HEK293 (cell line): ENCODE results near the gene UNC119.

Experiments
- CTCF ChIA-PET: fragments of 350-600 bp; formaldehyde crosslinking; extraction: SDS; loops from one replicate; lab custom pipeline; 2021; ENCODE audit warnings: antibody characterized with exemption; lab: Yijun Ruan, JAX
- POLR2A ChIA-PET: fragments of 300-600 bp; formaldehyde crosslinking; extraction: SDS; loops from one replicate; lab custom pipeline; 2020; ENCODE audit warnings: antibody characterized with exemption, inconsistent platforms; lab: Yijun Ruan, JAX
- H3K27ac ChIP-seq: fragments of 200-500 bp; sonication (Bioruptor generic); 2 replicates; pipeline ENCODE4 v1.5.1; 2014; ENCODE audit warnings: low read depth, low read length, control low read depth, inconsistent platforms; ENCODE audit errors: extremely low read depth
- H3K36me3 ChIP-seq, 2 experiments: fragments of 200-500 bp in 1 of 2; sonication (Bioruptor generic) in 1 of 2; 1 replicate in 1 of 2; 2 replicates in 1 of 2; pipeline ENCODE4 v1.5.1; 2014 to 2017; ENCODE audit warnings: inconsistent platforms in 2 of 2, low read length in 2 of 2; ENCODE audit not compliant: control insufficient read depth in 2 of 2, insufficient read depth in 1 of 2
- H3K4me1 ChIP-seq: fragments of 200-500 bp; sonication (Bioruptor generic); 2 replicates; pipeline ENCODE4 v1.5.1; 2014; ENCODE audit warnings: mild to moderate bottlenecking, low read length, inconsistent platforms; ENCODE audit not compliant: control insufficient read depth, insufficient read depth
- H3K4me3 ChIP-seq: 2 replicates; pipeline ENCODE4 v1.5.1; 2011; ENCODE audit warnings: low read depth, mild to moderate bottlenecking, control low read depth, low read length, moderate library complexity
- H3K9me3 ChIP-seq: fragments of 200-500 bp; sonication (Bioruptor generic); 2 replicates; pipeline ENCODE4 v1.5.1; 2014; ENCODE audit warnings: low read depth, low read length, inconsistent platforms; ENCODE audit not compliant: control insufficient read depth, insufficient read depth
- GLI4 ChIP-seq: fragments of 450-650 bp; formaldehyde crosslinking; IDR thresholded peaks from 2 replicates; pipeline ENCODE4 v1.5.1; 2016; ENCODE audit warnings: missing biosample characterization, missing genetic modification characterization
- GLIS1 ChIP-seq: fragments of 450-650 bp; formaldehyde crosslinking; IDR thresholded peaks from 2 replicates; pipeline ENCODE4 v1.5.1; 2016; ENCODE audit warnings: missing biosample characterization, missing genetic modification characterization
- HOXD13 ChIP-seq: sonication (generic); formaldehyde crosslinking; IDR thresholded peaks from 2 replicates; pipeline ENCODE4 v1.8.0; 2022; ENCODE audit warnings: missing genetic modification reagents, borderline replicate concordance
- MEIS1 ChIP-seq: sonication (generic); formaldehyde crosslinking; IDR thresholded peaks from 2 replicates; pipeline ENCODE4 v1.8.1; 2022; ENCODE audit warnings: missing genetic modification reagents, mild to moderate bottlenecking, borderline replicate concordance
- PRDM1 ChIP-seq: fragments of 450-650 bp; formaldehyde crosslinking; IDR thresholded peaks from 2 replicates; pipeline ENCODE4; 2016; ENCODE audit warnings: missing biosample characterization, missing genetic modification characterization
- REPIN1 ChIP-seq: fragments of 450-650 bp; formaldehyde crosslinking; IDR thresholded peaks from 2 replicates; pipeline ENCODE4 v1.5.1; 2017; ENCODE audit warnings: missing biosample characterization, missing genetic modification characterization, low read depth
- WT1 ChIP-seq: fragments of 450-650 bp; formaldehyde crosslinking; IDR thresholded peaks from 2 replicates; pipeline ENCODE4 v1.5.1; 2016; ENCODE audit warnings: missing biosample characterization, missing genetic modification characterization
- ZNF155 ChIP-seq: fragments of 450-650 bp; formaldehyde crosslinking; IDR thresholded peaks from 2 replicates; pipeline ENCODE4 v1.5.1; 2016; ENCODE audit warnings: missing biosample characterization, missing genetic modification characterization
- ZNF280C ChIP-seq: fragments of 450-650 bp; formaldehyde crosslinking; IDR thresholded peaks from 2 replicates; pipeline ENCODE4 v1.5.1; 2016; ENCODE audit warnings: missing biosample characterization, missing genetic modification characterization
- ZNF335 ChIP-seq: fragments of 450-650 bp; formaldehyde crosslinking; conservative IDR thresholded peaks from 2 replicates; pipeline ENCODE4 v1.5.1; 2016; ENCODE audit warnings: missing biosample characterization, missing genetic modification characterization
- ZNF366 ChIP-seq: fragments of 450-650 bp; formaldehyde crosslinking; conservative IDR thresholded peaks from 2 replicates; pipeline ENCODE4 v1.5.1; 2016; ENCODE audit warnings: missing biosample characterization, missing genetic modification characterization
- ZNF626 ChIP-seq: fragments of 450-650 bp; sonication (Bioruptor Pico); formaldehyde crosslinking; IDR thresholded peaks from 2 replicates; pipeline ENCODE4 v1.5.1; 2018; ENCODE audit warnings: missing biosample characterization, missing genetic modification characterization, inconsistent platforms
- ZNF704 ChIP-seq: fragments of 450-650 bp; formaldehyde crosslinking; IDR thresholded peaks from 2 replicates; pipeline ENCODE4 v1.5.1; 2016; ENCODE audit warnings: missing biosample characterization, missing genetic modification characterization
- ZNF777 ChIP-seq: fragments of 450-650 bp; formaldehyde crosslinking; IDR thresholded peaks from 2 replicates; pipeline ENCODE4 v1.5.1; 2017; ENCODE audit warnings: missing biosample characterization, missing genetic modification characterization, borderline replicate concordance
- TF ChIP-seq, protein P1 (sequence below): fragments of 450-650 bp; IDR thresholded peaks from 2 replicates; pipeline ENCODE4 v1.5.1; 2018; ENCODE audit warnings: missing biosample characterization, missing genetic modification characterization
- TF ChIP-seq, protein P2 (sequence below): fragments of 450-650 bp; formaldehyde crosslinking; IDR thresholded peaks from 2 replicates; pipeline ENCODE4; 2016; ENCODE audit warnings: missing biosample characterization, missing genetic modification characterization
- TF ChIP-seq, protein P3 (sequence below): fragments of 450-650 bp; formaldehyde crosslinking; conservative IDR thresholded peaks from 2 replicates; pipeline ENCODE4 v1.5.1; 2016; ENCODE audit warnings: low read depth, missing biosample characterization, missing genetic modification characterization

Gene UNC119

GRCh38 chr17:28570716-28571360, 18.4 kb upstream of the UNC119 start (continued):
- TF ChIP-seq PRDM1 (tag by site-specific recombination) (peak; percentile 90), HOXD13 (CRISPR knock-in tag) (0 out of 2 replicates have a peak, but pooled peaks have one; percentile 58), ZNF335 (tag by site-specific recombination) (no peak; the same call in none of the 2 replicates)
- TF ChIP-seq, protein P1, sequence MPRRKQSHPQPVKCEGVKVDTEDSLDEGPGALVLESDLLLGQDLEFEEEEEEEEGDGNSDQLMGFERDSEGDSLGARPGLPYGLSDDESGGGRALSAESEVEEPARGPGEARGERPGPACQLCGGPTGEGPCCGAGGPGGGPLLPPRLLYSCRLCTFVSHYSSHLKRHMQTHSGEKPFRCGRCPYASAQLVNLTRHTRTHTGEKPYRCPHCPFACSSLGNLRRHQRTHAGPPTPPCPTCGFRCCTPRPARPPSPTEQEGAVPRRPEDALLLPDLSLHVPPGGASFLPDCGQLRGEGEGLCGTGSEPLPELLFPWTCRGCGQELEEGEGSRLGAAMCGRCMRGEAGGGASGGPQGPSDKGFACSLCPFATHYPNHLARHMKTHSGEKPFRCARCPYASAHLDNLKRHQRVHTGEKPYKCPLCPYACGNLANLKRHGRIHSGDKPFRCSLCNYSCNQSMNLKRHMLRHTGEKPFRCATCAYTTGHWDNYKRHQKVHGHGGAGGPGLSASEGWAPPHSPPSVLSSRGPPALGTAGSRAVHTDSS: no peak
- TF ChIP-seq, protein P2, sequence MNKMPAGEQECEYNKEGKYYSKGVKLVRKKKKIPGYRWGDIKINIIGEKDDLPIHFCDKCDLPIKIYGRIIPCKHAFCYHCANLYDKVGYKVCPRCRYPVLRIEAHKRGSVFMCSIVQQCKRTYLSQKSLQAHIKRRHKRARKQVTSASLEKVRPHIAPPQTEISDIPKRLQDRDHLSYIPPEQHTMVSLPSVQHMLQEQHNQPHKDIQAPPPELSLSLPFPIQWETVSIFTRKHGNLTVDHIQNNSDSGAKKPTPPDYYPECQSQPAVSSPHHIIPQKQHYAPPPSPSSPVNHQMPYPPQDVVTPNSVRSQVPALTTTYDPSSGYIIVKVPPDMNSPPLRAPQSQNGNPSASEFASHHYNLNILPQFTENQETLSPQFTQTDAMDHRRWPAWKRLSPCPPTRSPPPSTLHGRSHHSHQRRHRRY (tag by site-specific recombination): no peak

DNA sequence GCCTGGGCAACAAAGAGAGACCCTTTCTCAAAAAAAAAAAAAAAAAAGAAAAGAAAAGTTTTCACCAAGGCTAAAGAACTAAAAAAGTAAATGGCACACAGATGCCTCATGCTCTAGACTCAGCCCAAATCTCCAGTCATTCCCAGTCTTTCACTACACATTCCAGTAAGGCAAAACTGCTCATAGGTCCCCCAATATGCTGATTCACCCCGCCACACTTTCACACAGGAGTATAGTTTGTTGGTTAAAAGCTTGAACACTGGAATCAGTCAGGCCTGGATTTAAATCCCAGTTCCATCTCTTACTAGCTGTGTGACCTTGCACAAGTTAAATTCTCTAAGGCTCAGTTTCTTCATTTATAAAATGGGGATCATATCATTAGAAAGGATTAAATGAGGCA, 17.0 kb upstream of the UNC119 start:
- TF ChIP-seq REPIN1 (tag by site-specific recombination): no peak
- TF ChIP-seq ZNF155 (tag by site-specific recombination): no peak
- Histone ChIP-seq H3K4me1 (peaks cover 11% of the 10 kb centered on the region), H3K36me3 (peaks cover 32 to 53% of the 10 kb centered on the region in 2 experiments), H3K4me3 (no peak overlapping the region), H3K27ac (no peak overlapping the region), H3K9me3 (no peaks in the 10 kb centered on the region)
- ChIA-PET POLR2A (interaction anchor here (0.7 to 2.5 kb wide), 4 partner anchors 9 to 83 kb away, joined by 3 to 14 read pairs (median 4); no protein-coding TSS in a partner anchor), CTCF (interaction anchor here (0.6 to 4.5 kb wide), 5 partner anchors 9 to 79 kb away, joined by 3 to 26 read pairs (median 3); no protein-coding TSS in a partner anchor)

- H3K4me1 ChIP-seq: peaks cover 11% of the 10 kb centered on the region
- H3K9me3 ChIP-seq: no peaks in the 10 kb centered on the region
- CTCF ChIA-PET: no interaction called here
- H3K36me3 ChIP-seq: peaks cover 38 to 63% of the 10 kb centered on the region in 2 experiments
- H3K4me3 ChIP-seq: no peak overlapping the region
- POLR2A ChIA-PET: interaction anchor here (0.8 to 1.7 kb wide), 2 partner anchors 9 to 13 kb away, joined by 4 to 5 read pairs; partner anchors contain the start of gene ALDOC
- H3K27ac ChIP-seq: no peak overlapping the region
- no peak for TF ChIP-seq ZNF626 (tag by site-specific recombination)
- no peak for TF ChIP-seq ZNF280C (tag by site-specific recombination)
- no peak for TF ChIP-seq MEIS1
These were observed 15.2 kb upstream of the UNC119 start for GRCh38 chr17:28567604-28568003.

- CTCF ChIA-PET: interaction anchor here (0.6 kb wide), 1 partner anchor 25 kb away, joined by 3 read pairs; no protein-coding TSS in a partner anchor
- TF ChIP-seq, protein P3, sequence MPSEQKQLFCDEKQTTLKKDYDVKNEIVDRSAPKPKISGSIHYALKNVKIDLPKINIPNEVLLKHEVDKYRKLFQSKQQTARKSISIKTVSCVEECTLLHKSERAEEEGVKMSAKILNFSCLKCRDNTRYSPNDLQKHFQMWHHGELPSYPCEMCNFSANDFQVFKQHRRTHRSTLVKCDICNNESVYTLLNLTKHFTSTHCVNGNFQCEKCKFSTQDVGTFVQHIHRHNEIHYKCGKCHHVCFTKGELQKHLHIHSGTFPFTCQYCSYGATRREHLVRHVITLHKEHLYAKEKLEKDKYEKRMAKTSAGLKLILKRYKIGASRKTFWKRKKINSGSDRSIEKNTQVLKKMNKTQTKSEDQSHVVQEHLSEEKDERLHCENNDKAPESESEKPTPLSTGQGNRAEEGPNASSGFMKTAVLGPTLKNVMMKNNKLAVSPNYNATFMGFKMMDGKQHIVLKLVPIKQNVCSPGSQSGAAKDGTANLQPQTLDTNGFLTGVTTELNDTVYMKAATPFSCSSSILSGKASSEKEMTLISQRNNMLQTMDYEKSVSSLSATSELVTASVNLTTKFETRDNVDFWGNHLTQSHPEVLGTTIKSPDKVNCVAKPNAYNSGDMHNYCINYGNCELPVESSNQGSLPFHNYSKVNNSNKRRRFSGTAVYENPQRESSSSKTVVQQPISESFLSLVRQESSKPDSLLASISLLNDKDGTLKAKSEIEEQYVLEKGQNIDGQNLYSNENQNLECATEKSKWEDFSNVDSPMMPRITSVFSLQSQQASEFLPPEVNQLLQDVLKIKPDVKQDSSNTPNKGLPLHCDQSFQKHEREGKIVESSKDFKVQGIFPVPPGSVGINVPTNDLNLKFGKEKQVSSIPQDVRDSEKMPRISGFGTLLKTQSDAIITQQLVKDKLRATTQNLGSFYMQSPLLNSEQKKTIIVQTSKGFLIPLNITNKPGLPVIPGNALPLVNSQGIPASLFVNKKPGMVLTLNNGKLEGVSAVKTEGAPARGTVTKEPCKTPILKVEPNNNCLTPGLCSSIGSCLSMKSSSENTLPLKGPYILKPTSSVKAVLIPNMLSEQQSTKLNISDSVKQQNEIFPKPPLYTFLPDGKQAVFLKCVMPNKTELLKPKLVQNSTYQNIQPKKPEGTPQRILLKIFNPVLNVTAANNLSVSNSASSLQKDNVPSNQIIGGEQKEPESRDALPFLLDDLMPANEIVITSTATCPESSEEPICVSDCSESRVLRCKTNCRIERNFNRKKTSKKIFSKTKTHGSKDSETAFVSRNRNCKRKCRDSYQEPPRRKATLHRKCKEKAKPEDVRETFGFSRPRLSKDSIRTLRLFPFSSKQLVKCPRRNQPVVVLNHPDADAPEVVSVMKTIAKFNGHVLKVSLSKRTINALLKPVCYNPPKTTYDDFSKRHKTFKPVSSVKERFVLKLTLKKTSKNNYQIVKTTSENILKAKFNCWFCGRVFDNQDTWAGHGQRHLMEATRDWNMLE (tag by site-specific recombination): no peak
- TF ChIP-seq ZNF366: no peak
- no peak for TF ChIP-seq GLIS1 (tag by site-specific recombination)
- no peak for TF ChIP-seq ZNF704 (tag by site-specific recombination)
- TF ChIP-seq WT1 (tag by site-specific recombination): no peak
- no peak for TF ChIP-seq GLI4 (tag by site-specific recombination)
- no peak for TF ChIP-seq ZNF777 (tag by site-specific recombination)
These were observed 11.1 kb upstream of the UNC119 start for GRCh38 chr17:28563475-28563874.

More at GRCh38 chr17:28563475-28563874, 11.1 kb upstream of the UNC119 start:
- peaks cover 68 to 84% of the 10 kb centered on the region in 2 experiments for H3K36me3 ChIP-seq
- no peaks in the 10 kb centered on the region for H3K9me3 ChIP-seq
- POLR2A ChIA-PET: interaction anchor here (1.2 to 1.8 kb wide), 2 partner anchors 10 to 13 kb away, joined by 5 read pairs; partner anchors contain the start of gene ALDOC
- no peaks in the 10 kb centered on the region for H3K4me1 ChIP-seq
- no peak overlapping the region for H3K4me3 ChIP-seq
- H3K27ac ChIP-seq: no peak overlapping the region
